ENCODE measurements around the gene BICD1. TPM values are rescaled to one million over a fixed set of nuclear protein-coding genes. Genes with fewer than 3 reads are reported as not detected.
A peak's percentile ranks its signal among the peaks of the same experiment; 100 is the strongest.

The BICD1 gene
- total and polyA plus RNA-seq, 7 donors = 0.60 to 16.0 (median 9.4) TPM

- Histone ChIP-seq H3K27me3 (no peaks in the 10 kb centered on the region), H3K4me1 (peaks cover 0 to 15% (median 0%) of the 10 kb centered on the region in 4 donors), H3K36me3 (no peaks in the 10 kb centered on the region), H3K27ac (peak overlapping the region in 1 of 4 donors; percentile 25), H3K9me3 (no peaks in the 10 kb centered on the region), H3K4me3 (no peak overlapping the region)
- WGBS, 2 donors = 85 to 86% methylated on average over 9 of the region's 9 CpGs
- DNase-seq = no peak
- TF ChIP-seq POLR2A (IDR thresholded peaks at IDR 0.05) (no peak), POLR2AphosphoS5 (IDR thresholded peaks at IDR 0.05) (no peak), CTCF (IDR thresholded peaks at IDR 0.05) (no peak), EP300 (IDR thresholded peaks at IDR 0.05) (no peak)
- intact Hi-C loops (cut with DNase I) = no loop called here
Observed at GRCh38 chr12:32084017-32084688, 22.5 kb upstream of the BICD1 start.

- Histone ChIP-seq H3K4me1 (peaks cover 0 to 15% (median 0%) of the 10 kb centered on the region in 4 donors), H3K36me3 (no peaks in the 10 kb centered on the region), H3K9me3 (no peaks in the 10 kb centered on the region), H3K4me3 (no peak overlapping the region), H3K27ac (no peak overlapping the region), H3K27me3 (no peaks in the 10 kb centered on the region)
- TF ChIP-seq POLR2A (IDR thresholded peaks at IDR 0.05) (no peak), POLR2AphosphoS5 (IDR thresholded peaks at IDR 0.05) (no peak), CTCF (IDR thresholded peaks at IDR 0.05) (no peak), EP300 (IDR thresholded peaks at IDR 0.05) (no peak)
- WGBS, 2 donors = 96% methylated on average over 3 of the region's 3 CpGs
- intact Hi-C loops (cut with DNase I) = no loop called here
- DNase-seq = no peak
Observed at GRCh38 chr12:32084753-32085152, 21.9 kb upstream of the BICD1 start.

- Histone ChIP-seq H3K36me3 (no peaks in the 10 kb centered on the region), H3K4me1 (peaks cover 0 to 15% (median 2%) of the 10 kb centered on the region in 4 donors), H3K4me3 (no peak overlapping the region), H3K27ac (no peak overlapping the region), H3K27me3 (no peaks in the 10 kb centered on the region), H3K9me3 (no peaks in the 10 kb centered on the region)
- no peak for DNase-seq
- 74 to 93% methylated on average over 5 of the region's 5 CpGs for WGBS, 2 donors
- TF ChIP-seq POLR2A (IDR thresholded peaks at IDR 0.05) (no peak), CTCF (IDR thresholded peaks at IDR 0.05) (no peak), POLR2AphosphoS5 (IDR thresholded peaks at IDR 0.05) (no peak), EP300 (IDR thresholded peaks at IDR 0.05) (no peak)
- intact Hi-C loops (cut with DNase I) = no loop called here
Observed at GRCh38 chr12:32087306-32087705, 19.3 kb upstream of the BICD1 start.

- Histone ChIP-seq H3K4me1 (peaks cover 0 to 14% (median 3%) of the 10 kb centered on the region in 4 donors), H3K4me3 (no peak overlapping the region), H3K36me3 (no peaks in the 10 kb centered on the region), H3K9me3 (no peaks in the 10 kb centered on the region), H3K27me3 (no peaks in the 10 kb centered on the region), H3K27ac (no peak overlapping the region)
- WGBS, 2 donors = 93 to 94% methylated on average over 5 of the region's 5 CpGs
- intact Hi-C loops (cut with DNase I) = no loop called here
- DNase-seq = no peak
- TF ChIP-seq EP300 (IDR thresholded peaks at IDR 0.05) = no peak
- TF ChIP-seq POLR2A (IDR thresholded peaks at IDR 0.05) = no peak
- TF ChIP-seq POLR2AphosphoS5 (IDR thresholded peaks at IDR 0.05) = no peak
- no peak for TF ChIP-seq CTCF (IDR thresholded peaks at IDR 0.05)
Observed at GRCh38 chr12:32089156-32089555, 17.5 kb upstream of the BICD1 start.

- Histone ChIP-seq H3K4me1 (peaks cover 0 to 14% (median 2%) of the 10 kb centered on the region in 4 donors), H3K27me3 (no peaks in the 10 kb centered on the region), H3K27ac (no peak overlapping the region), H3K36me3 (no peaks in the 10 kb centered on the region), H3K4me3 (no peak overlapping the region), H3K9me3 (no peaks in the 10 kb centered on the region)
- DNase-seq = no peak
- TF ChIP-seq EP300 (IDR thresholded peaks at IDR 0.05) (no peak), POLR2A (IDR thresholded peaks at IDR 0.05) (no peak), POLR2AphosphoS5 (IDR thresholded peaks at IDR 0.05) (no peak)
- intact Hi-C loops (cut with DNase I) = no loop called here
- 87 to 94% methylated on average over 3 of the region's 3 CpGs for WGBS, 2 donors
Observed at GRCh38 chr12:32089586-32089985, 17.1 kb upstream of the BICD1 start.
